ENCODE results near the gene NT5E. TPM values are rescaled to one million over a fixed set of nuclear protein-coding genes. Genes with fewer than 3 reads are reported as not detected.

NT5E gene
- total and polyA plus RNA-seq, 2 donors: 3.6 to 3.7 TPM

DNA sequence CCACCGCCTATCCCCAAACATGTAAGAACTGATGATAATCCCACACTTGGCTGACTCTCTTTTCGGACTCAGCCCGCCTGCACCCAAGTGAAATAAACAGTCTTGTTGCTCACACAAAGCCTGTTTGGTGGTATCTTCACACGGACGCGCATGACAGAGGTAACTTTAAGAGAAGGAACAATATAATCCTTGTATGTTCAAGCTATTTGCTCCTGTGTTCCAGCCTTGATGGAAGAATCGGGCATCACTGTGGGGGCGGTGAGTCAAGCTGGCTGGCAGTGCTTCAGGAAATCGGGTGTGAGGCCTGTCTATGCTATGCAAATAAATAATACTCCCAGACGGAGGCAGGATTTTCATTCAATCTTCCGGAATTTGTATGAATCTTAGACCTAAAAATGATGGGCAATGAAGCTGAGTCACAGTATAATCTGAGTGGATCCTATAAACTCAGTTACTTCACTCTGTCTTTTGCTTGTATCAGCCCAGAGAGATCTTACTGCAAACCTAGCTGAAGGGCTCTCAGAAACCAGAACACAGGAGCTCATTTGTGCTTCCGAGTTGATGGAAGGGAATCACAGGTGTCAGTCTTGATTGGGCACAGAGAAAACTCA, 45.2 kb upstream of the NT5E start:
- DNase-seq (ENCODE audit: low read depth in 6 of 9, low spot score in 9 of 9): no peak
- 89% methylated on average over 12 of the region's 12 CpGs for WGBS
- Histone ChIP-seq H3K27me3 (ENCODE audit: control insufficient read depth in 2 of 2, insufficient read depth in 1 of 2, low read length in 1 of 2) (no peaks in the 10 kb centered on the region), H3K4me1 (ENCODE audit: control insufficient read depth in 2 of 2, insufficient read depth in 2 of 2, low read length in 2 of 2) (peaks cover 0 to 20% of the 10 kb centered on the region in 2 donors), H3K27ac (ENCODE audit: low read depth in 1 of 2, low read length in 1 of 2) (no peak overlapping the region), H3K4me3 (ENCODE audit: low read length in 2 of 2) (no peak overlapping the region), H3K36me3 (ENCODE audit: control insufficient read depth in 2 of 2, insufficient read depth in 2 of 2, low read length in 1 of 2) (no peaks in the 10 kb centered on the region), H3K9me3 (ENCODE audit: control insufficient read depth in 2 of 2, insufficient read depth in 1 of 2, low read length in 1 of 2) (no peaks in the 10 kb centered on the region)

DNA sequence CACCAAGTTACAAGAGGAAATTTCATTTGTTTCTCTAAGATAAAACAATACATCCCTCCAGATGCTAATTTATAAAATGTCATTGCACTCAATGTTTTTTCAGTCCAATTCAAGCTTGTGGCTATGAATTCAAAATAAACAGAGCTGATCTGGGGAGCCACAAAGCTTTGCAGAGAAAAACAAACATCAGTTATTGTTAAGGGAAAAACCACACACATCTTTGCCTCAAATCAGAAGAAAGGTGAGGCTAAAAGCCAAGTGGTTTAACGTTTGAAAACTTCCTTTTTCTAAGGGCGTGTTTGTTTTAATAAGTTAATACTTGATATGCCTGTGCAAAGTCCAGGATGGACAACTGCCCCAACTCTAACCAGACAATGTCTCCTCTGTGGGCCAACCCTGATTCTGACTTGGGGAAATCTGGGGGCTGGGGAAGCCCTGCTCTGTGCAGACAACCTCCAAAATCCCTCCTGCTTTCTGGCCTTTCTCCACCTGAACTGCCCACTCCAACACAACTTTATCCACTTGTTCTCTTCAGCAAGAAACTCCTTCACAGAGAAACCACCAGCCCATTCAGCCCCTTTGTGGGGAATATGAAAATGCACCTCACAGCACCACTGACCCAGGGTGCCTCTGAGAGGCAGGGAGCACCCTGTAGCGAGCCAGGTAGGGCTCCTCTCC, 44.6 kb upstream of the NT5E start:
- peaks cover 0 to 20% of the 10 kb centered on the region in 2 donors for H3K4me1 ChIP-seq (ENCODE audit: control insufficient read depth in 2 of 2, insufficient read depth in 2 of 2, low read length in 2 of 2)
- DNase-seq (ENCODE audit: low read depth in 6 of 9, low spot score in 9 of 9): peak in 1 of 9 donors; percentile 30
- WGBS: 34% methylated on average over 3 of the region's 3 CpGs

DNA sequence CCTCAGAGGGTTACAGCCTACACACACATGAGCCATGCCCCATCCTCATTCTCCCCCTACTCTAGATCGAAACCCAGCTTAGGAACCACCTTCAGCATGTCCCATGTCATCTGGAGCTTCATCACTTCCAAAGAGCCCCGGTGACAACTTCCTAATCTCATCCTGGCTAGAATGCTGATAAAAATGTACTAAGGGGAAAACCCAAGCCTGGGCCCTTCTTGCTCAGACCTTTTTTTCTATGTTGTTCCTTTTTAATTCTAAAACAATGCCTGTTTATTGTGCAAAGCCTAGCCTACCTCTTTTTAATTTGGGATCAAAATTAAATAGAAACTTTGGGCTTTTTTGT, 44.1 kb upstream of the NT5E start:
- no peak for DNase-seq (ENCODE audit: low read depth in 6 of 9, low spot score in 9 of 9)
- Histone ChIP-seq H3K27me3 (ENCODE audit: control insufficient read depth in 2 of 2, insufficient read depth in 1 of 2, low read length in 1 of 2) (no peaks in the 10 kb centered on the region), H3K4me3 (ENCODE audit: low read length in 2 of 2) (no peak overlapping the region), H3K27ac (ENCODE audit: low read depth in 1 of 2, low read length in 1 of 2) (no peak overlapping the region), H3K4me1 (ENCODE audit: control insufficient read depth in 2 of 2, insufficient read depth in 2 of 2, low read length in 2 of 2) (peaks cover 0 to 20% of the 10 kb centered on the region in 2 donors), H3K9me3 (ENCODE audit: control insufficient read depth in 2 of 2, insufficient read depth in 1 of 2, low read length in 1 of 2) (no peaks in the 10 kb centered on the region), H3K36me3 (ENCODE audit: control insufficient read depth in 2 of 2, insufficient read depth in 2 of 2, low read length in 1 of 2) (no peaks in the 10 kb centered on the region)
- 84% methylated on average over 2 of the region's 2 CpGs for WGBS

More for the DNA sequence above, 44.6 kb upstream of the NT5E start:
- Histone ChIP-seq H3K27me3 (ENCODE audit: control insufficient read depth in 2 of 2, insufficient read depth in 1 of 2, low read length in 1 of 2) (no peaks in the 10 kb centered on the region), H3K27ac (ENCODE audit: low read depth in 1 of 2, low read length in 1 of 2) (no peak overlapping the region), H3K9me3 (ENCODE audit: control insufficient read depth in 2 of 2, insufficient read depth in 1 of 2, low read length in 1 of 2) (no peaks in the 10 kb centered on the region), H3K4me3 (ENCODE audit: low read length in 2 of 2) (no peak overlapping the region), H3K36me3 (ENCODE audit: control insufficient read depth in 2 of 2, insufficient read depth in 2 of 2, low read length in 1 of 2) (no peaks in the 10 kb centered on the region)

DNA sequence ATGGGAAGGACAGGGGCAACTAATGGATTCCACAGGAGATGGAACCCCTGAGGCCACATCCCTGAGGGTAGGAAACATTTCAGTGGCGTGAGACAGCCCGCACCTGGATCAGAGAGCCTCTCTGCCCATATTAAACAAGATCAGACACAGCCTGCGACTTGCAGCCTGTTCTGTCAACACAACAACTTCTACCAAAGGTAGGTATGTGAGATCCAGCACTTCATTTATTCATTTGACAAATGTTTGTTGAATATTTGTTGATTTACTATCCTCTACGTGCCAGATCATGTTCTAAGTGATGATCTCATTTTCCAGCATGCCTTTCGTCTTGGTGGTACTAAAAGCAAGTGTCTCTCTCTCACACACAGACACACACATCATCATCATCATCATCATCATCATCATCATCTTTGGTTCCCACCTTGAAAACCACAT, 43.2 kb upstream of the NT5E start:
- 93% methylated on average over 5 of the region's 5 CpGs for WGBS

DNA sequence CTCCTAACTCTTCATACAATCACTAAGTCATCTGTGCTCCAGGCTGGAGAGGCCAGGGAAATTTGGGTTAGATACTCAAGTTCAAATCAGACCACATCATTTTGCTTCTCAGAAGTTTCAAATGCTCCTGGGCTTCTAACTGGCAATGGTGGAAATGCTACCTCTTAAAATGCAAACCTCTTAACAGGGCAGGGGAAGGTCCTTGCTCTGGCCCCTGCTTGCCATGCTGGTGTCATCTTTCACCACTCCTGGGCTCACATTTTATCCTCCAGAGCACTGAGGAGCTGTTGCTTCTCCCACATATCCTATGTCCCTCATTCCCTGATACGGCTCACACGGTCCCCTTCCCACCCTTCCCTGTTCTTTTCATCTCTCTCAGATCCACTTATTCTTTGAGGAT, 41.8 kb upstream of the NT5E start:
- H3K4me1 ChIP-seq (ENCODE audit: control insufficient read depth in 2 of 2, insufficient read depth in 2 of 2, low read length in 2 of 2): peaks cover 0 to 14% of the 10 kb centered on the region in 2 donors
- no peaks in the 10 kb centered on the region for H3K9me3 ChIP-seq (ENCODE audit: control insufficient read depth in 2 of 2, insufficient read depth in 1 of 2, low read length in 1 of 2)
- H3K27me3 ChIP-seq (ENCODE audit: control insufficient read depth in 2 of 2, insufficient read depth in 1 of 2, low read length in 1 of 2): no peaks in the 10 kb centered on the region
- WGBS: 87% methylated on average over 2 of the region's 2 CpGs
- no peak for DNase-seq (ENCODE audit: low read depth in 6 of 9, low spot score in 9 of 9)
- H3K4me3 ChIP-seq (ENCODE audit: low read length in 2 of 2): no peak overlapping the region
- H3K36me3 ChIP-seq (ENCODE audit: control insufficient read depth in 2 of 2, insufficient read depth in 2 of 2, low read length in 1 of 2): no peaks in the 10 kb centered on the region
- no peak overlapping the region for H3K27ac ChIP-seq (ENCODE audit: low read depth in 1 of 2, low read length in 1 of 2)

More for the DNA sequence above, 43.2 kb upstream of the NT5E start:
- Histone ChIP-seq H3K36me3 (ENCODE audit: control insufficient read depth in 2 of 2, insufficient read depth in 2 of 2, low read length in 1 of 2) (no peaks in the 10 kb centered on the region), H3K9me3 (ENCODE audit: control insufficient read depth in 2 of 2, insufficient read depth in 1 of 2, low read length in 1 of 2) (no peaks in the 10 kb centered on the region), H3K27ac (ENCODE audit: low read depth in 1 of 2, low read length in 1 of 2) (no peak overlapping the region), H3K4me3 (ENCODE audit: low read length in 2 of 2) (no peak overlapping the region), H3K4me1 (ENCODE audit: control insufficient read depth in 2 of 2, insufficient read depth in 2 of 2, low read length in 2 of 2) (peaks cover 0 to 15% of the 10 kb centered on the region in 2 donors), H3K27me3 (ENCODE audit: control insufficient read depth in 2 of 2, insufficient read depth in 1 of 2, low read length in 1 of 2) (no peaks in the 10 kb centered on the region)
- DNase-seq (ENCODE audit: low read depth in 6 of 9, low spot score in 9 of 9): no peak

DNA sequence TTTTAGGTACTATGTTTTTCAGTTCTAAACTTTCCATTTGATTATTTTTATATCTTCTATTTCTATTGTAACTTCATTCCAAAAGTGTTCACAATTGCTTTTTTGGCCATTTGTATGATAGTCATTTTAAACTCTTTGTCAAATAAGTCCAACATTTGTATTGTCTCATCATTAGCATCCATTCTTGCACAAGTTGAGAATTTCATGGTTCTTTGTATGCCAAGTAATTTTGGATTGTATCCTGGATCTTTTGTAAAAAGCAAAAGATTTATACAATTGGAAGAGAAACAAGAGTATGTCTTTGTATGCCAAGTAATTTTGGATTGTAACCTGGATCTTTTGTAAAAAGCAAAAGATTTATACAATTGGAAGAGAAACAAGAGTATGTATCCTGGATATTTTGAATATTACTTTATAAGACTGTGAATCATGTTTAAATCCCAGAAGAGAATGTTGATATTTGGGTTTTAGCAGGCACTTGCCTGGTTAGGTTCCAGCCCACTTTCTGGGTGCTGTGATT, 36.9 kb upstream of the NT5E start:
- Histone ChIP-seq H3K27me3 (ENCODE audit: control insufficient read depth in 2 of 2, insufficient read depth in 1 of 2, low read length in 1 of 2) (no peaks in the 10 kb centered on the region), H3K27ac (ENCODE audit: low read depth in 1 of 2, low read length in 1 of 2) (no peak overlapping the region), H3K4me3 (ENCODE audit: low read length in 2 of 2) (no peak overlapping the region), H3K4me1 (ENCODE audit: control insufficient read depth in 2 of 2, insufficient read depth in 2 of 2, low read length in 2 of 2) (no peaks in the 10 kb centered on the region), H3K36me3 (ENCODE audit: control insufficient read depth in 2 of 2, insufficient read depth in 2 of 2, low read length in 1 of 2) (no peaks in the 10 kb centered on the region), H3K9me3 (ENCODE audit: control insufficient read depth in 2 of 2, insufficient read depth in 1 of 2, low read length in 1 of 2) (no peaks in the 10 kb centered on the region)
- no peak for DNase-seq (ENCODE audit: low read depth in 6 of 9, low spot score in 9 of 9)

DNA sequence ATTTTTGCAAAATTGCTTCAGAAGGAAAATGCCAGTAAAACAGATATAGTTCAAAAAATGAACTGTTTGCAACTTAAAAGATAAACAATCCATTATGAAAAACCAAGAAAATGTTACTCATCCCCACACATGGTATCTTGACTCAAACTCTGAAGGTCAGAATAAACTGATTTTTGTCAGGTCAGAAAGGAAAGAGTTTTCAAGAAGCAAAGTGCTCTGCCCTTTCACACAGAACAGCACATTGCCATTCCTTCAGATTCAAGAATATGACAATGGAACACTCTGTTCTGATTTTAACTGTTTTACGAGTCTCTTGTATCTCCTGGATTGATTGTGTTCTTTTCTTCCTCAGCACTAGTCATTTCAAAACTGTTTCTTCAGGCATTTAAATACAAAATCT, 33.8 kb upstream of the NT5E start:
- Histone ChIP-seq H3K36me3 (ENCODE audit: control insufficient read depth in 2 of 2, insufficient read depth in 2 of 2, low read length in 1 of 2) (no peaks in the 10 kb centered on the region), H3K4me3 (ENCODE audit: low read length in 2 of 2) (no peak overlapping the region), H3K4me1 (ENCODE audit: control insufficient read depth in 2 of 2, insufficient read depth in 2 of 2, low read length in 2 of 2) (no peaks in the 10 kb centered on the region), H3K27me3 (ENCODE audit: control insufficient read depth in 2 of 2, insufficient read depth in 1 of 2, low read length in 1 of 2) (no peaks in the 10 kb centered on the region), H3K9me3 (ENCODE audit: control insufficient read depth in 2 of 2, insufficient read depth in 1 of 2, low read length in 1 of 2) (no peaks in the 10 kb centered on the region), H3K27ac (ENCODE audit: low read depth in 1 of 2, low read length in 1 of 2) (no peak overlapping the region)
- no peak for DNase-seq (ENCODE audit: low read depth in 6 of 9, low spot score in 9 of 9)
- WGBS: 93% methylated on average over 1 of the region's 1 CpG

DNA sequence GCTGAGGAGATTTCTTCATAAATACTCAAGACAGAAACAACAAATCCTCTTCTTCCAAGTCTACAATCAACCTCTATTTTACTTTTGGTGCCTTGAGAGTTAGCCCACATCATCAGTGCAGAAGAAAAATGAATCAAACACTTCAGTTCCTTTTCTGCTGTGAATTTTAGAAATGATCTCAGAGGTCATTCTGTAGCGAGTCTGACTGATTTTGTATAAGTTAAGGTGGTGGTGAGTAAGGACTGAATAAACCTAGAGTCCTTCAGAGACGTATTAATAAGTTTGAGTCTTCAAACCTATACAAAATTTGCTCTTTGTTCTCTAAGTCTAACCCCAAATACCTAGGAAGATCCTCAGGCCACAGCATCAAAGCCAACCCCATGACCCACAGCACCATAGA, 33.1 kb upstream of the NT5E start:
- H3K36me3 ChIP-seq (ENCODE audit: control insufficient read depth in 2 of 2, insufficient read depth in 2 of 2, low read length in 1 of 2): no peaks in the 10 kb centered on the region
- WGBS: 94% methylated on average over 2 of the region's 2 CpGs
- H3K4me1 ChIP-seq (ENCODE audit: control insufficient read depth in 2 of 2, insufficient read depth in 2 of 2, low read length in 2 of 2): no peaks in the 10 kb centered on the region
- no peaks in the 10 kb centered on the region for H3K9me3 ChIP-seq (ENCODE audit: control insufficient read depth in 2 of 2, insufficient read depth in 1 of 2, low read length in 1 of 2)
- no peaks in the 10 kb centered on the region for H3K27me3 ChIP-seq (ENCODE audit: control insufficient read depth in 2 of 2, insufficient read depth in 1 of 2, low read length in 1 of 2)
- H3K27ac ChIP-seq (ENCODE audit: low read depth in 1 of 2, low read length in 1 of 2): no peak overlapping the region
- no peak overlapping the region for H3K4me3 ChIP-seq (ENCODE audit: low read length in 2 of 2)
- no peak for DNase-seq (ENCODE audit: low read depth in 6 of 9, low spot score in 9 of 9)

DNA sequence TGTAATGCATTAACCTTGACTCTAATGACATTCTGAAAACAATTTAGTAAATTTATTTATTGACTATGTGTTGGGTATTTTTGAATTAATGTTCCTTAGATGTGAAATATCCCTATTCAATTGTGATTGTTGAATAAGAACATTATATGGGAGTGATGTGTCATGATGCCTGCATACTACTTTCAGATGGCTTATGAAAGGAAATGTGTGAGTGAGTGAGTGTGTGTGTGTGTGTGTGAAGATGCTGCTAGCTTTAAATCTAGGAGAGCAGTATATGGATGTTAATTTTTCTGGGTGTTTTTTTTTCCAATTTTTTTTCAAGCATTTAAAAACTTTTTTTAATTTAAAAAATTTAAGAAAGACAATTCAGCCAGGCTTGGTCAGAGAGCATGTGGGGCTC, 32.5 kb upstream of the NT5E start:
- no peak overlapping the region for H3K27ac ChIP-seq (ENCODE audit: low read depth in 1 of 2, low read length in 1 of 2)
- H3K36me3 ChIP-seq (ENCODE audit: control insufficient read depth in 2 of 2, insufficient read depth in 2 of 2, low read length in 1 of 2): no peaks in the 10 kb centered on the region
- H3K27me3 ChIP-seq (ENCODE audit: control insufficient read depth in 2 of 2, insufficient read depth in 1 of 2, low read length in 1 of 2): no peaks in the 10 kb centered on the region
- no peaks in the 10 kb centered on the region for H3K4me1 ChIP-seq (ENCODE audit: control insufficient read depth in 2 of 2, insufficient read depth in 2 of 2, low read length in 2 of 2)
- DNase-seq (ENCODE audit: low read depth in 6 of 9, low spot score in 9 of 9): no peak
- H3K4me3 ChIP-seq (ENCODE audit: low read length in 2 of 2): no peak overlapping the region
- no peaks in the 10 kb centered on the region for H3K9me3 ChIP-seq (ENCODE audit: control insufficient read depth in 2 of 2, insufficient read depth in 1 of 2, low read length in 1 of 2)

All from thymus (tissue), 11 donors.